Mucosa of rectum (tissue), 2 donors: ENCODE results near the gene YAF2.

ENCODE experiments used
- H3K27ac ChIP-seq, 2 donors: one replicate each; pipeline ENCODE4 v1.7.0; 2013; ENCODE audit warnings: inconsistent platforms in 2 of 2, low read depth in 2 of 2, low read length in 2 of 2
- H3K27me3 ChIP-seq, 2 donors: one replicate each; pipeline ENCODE4 v1.7.0; 2013; ENCODE audit warnings: low read length in 2 of 2; ENCODE audit not compliant: control insufficient read depth in 2 of 2, insufficient read depth in 2 of 2
- H3K36me3 ChIP-seq, 2 donors: one replicate each; pipeline ENCODE4 v1.7.0; 2013; ENCODE audit warnings: low read length in 2 of 2; ENCODE audit not compliant: control insufficient read depth in 2 of 2, insufficient read depth in 2 of 2
- H3K4me1 ChIP-seq, 2 donors: one replicate each; pipeline ENCODE4 v1.7.0; 2013; ENCODE audit warnings: low read length in 2 of 2, mild to moderate bottlenecking in 1 of 2; ENCODE audit not compliant: control insufficient read depth in 2 of 2, insufficient read depth in 2 of 2
- H3K4me3 ChIP-seq, 2 donors: one replicate each; pipeline ENCODE4 v1.7.0; 2013; ENCODE audit warnings: low read length in 2 of 2
- H3K9ac ChIP-seq, 2 donors: one replicate each; pipeline ENCODE4 v1.7.0; 2013; ENCODE audit warnings: low read length in 2 of 2, low read depth in 1 of 2, mild to moderate bottlenecking in 1 of 2
- H3K9me3 ChIP-seq, 2 donors: one replicate each; pipeline ENCODE4 v1.7.0; 2013; ENCODE audit warnings: low read length in 2 of 2; ENCODE audit not compliant: control insufficient read depth in 2 of 2
- donor health status: healthy.
- donor health status: Normal muscosa, but diverticular disease.

The YAF2 gene

GRCh38 chr12:42182394-42182793 lies 55.7 kb downstream of the YAF2 start:
- H3K4me1 ChIP-seq = no peaks in the 10 kb centered on the region
- H3K27ac ChIP-seq = no peak overlapping the region
- H3K9me3 ChIP-seq = no peaks in the 10 kb centered on the region
- H3K27me3 ChIP-seq = no peaks in the 10 kb centered on the region
- no peak overlapping the region for H3K4me3 ChIP-seq
- H3K9ac ChIP-seq = no peak overlapping the region
- H3K36me3 ChIP-seq = peaks cover 4 to 7% of the 10 kb centered on the region in 2 donors

GRCh38 chr12:42180990-42181596 lies 57.0 kb downstream of the YAF2 start:
- H3K36me3 ChIP-seq = peaks cover 6 to 7% of the 10 kb centered on the region in 2 donors
- H3K9me3 ChIP-seq = no peaks in the 10 kb centered on the region
- no peak overlapping the region for H3K4me3 ChIP-seq
- H3K27me3 ChIP-seq = no peaks in the 10 kb centered on the region
- no peak overlapping the region for H3K9ac ChIP-seq
- H3K27ac ChIP-seq = no peak overlapping the region
- H3K4me1 ChIP-seq = no peaks in the 10 kb centered on the region

GRCh38 chr12:42178101-42178500 lies 59.9 kb downstream of the YAF2 start:
- no peaks in the 10 kb centered on the region for H3K4me1 ChIP-seq
- H3K4me3 ChIP-seq = no peak overlapping the region
- H3K27ac ChIP-seq = no peak overlapping the region
- no peaks in the 10 kb centered on the region for H3K27me3 ChIP-seq
- H3K36me3 ChIP-seq = peaks cover 3% of the 10 kb centered on the region in 2 donors
- H3K9ac ChIP-seq = no peak overlapping the region
- no peaks in the 10 kb centered on the region for H3K9me3 ChIP-seq

GRCh38 chr12:42174978-42175377 lies 63.1 kb downstream of the YAF2 start:
- no peaks in the 10 kb centered on the region for H3K4me1 ChIP-seq
- no peaks in the 10 kb centered on the region for H3K9me3 ChIP-seq
- H3K9ac ChIP-seq = no peak overlapping the region
- no peaks in the 10 kb centered on the region for H3K27me3 ChIP-seq
- H3K27ac ChIP-seq = no peak overlapping the region
- H3K36me3 ChIP-seq = peaks cover 0 to 3% of the 10 kb centered on the region in 2 donors
- no peak overlapping the region for H3K4me3 ChIP-seq

- H3K27ac ChIP-seq = no peak overlapping the region
- no peak overlapping the region for H3K4me3 ChIP-seq
- H3K36me3 ChIP-seq = peaks cover 0 to 3% of the 10 kb centered on the region in 2 donors
- no peaks in the 10 kb centered on the region for H3K4me1 ChIP-seq
- H3K27me3 ChIP-seq = no peaks in the 10 kb centered on the region
- H3K9ac ChIP-seq = no peak overlapping the region
- H3K9me3 ChIP-seq = no peaks in the 10 kb centered on the region
Measured at GRCh38 chr12:42173961-42174521, 64.0 kb downstream of the YAF2 start.

DNA sequence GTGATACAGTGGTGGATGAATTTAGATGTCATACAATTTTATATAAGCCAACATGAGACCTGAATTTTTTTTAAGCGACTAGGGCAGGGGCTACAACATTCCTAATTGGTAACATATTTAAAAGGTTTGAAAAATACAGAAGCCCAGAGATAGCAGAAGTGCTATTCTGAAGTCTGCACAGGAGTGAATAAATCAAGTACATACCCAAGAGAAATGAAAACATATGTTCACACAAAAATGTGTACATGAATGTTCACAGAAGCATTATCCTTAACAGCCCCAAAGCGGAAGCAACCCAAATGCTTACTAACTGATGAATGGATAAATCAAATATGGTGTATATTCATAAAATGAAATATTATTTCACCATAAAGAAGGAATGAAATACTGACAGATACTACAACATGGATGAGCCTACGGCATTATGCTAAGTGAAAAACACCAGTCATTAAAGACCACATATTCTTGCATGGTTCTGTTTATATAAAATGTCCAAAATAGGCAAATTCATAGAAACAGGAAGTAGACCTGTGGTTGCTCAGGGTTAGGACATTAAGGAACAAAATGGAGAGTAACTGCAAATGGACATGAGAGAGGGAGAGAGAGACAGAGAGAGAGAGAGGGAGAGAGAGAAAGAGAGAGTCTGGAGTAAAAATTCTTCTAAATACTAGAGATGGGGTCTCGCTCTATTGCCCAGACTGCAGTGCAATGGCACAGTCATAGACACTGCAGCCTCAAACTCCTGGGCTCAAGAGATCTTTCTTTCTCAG lies 65.4 kb downstream of the YAF2 start:
- no peak overlapping the region for H3K27ac ChIP-seq
- H3K9ac ChIP-seq = no peak overlapping the region
- no peaks in the 10 kb centered on the region for H3K9me3 ChIP-seq
- H3K36me3 ChIP-seq = peaks cover 0 to 3% of the 10 kb centered on the region in 2 donors
- no peaks in the 10 kb centered on the region for H3K27me3 ChIP-seq
- no peak overlapping the region for H3K4me3 ChIP-seq
- no peaks in the 10 kb centered on the region for H3K4me1 ChIP-seq

- Histone ChIP-seq H3K27ac (no peak overlapping the region), H3K4me3 (no peak overlapping the region), H3K9ac (no peak overlapping the region), H3K4me1 (no peaks in the 10 kb centered on the region), H3K36me3 (no peaks in the 10 kb centered on the region), H3K27me3 (no peaks in the 10 kb centered on the region), H3K9me3 (no peaks in the 10 kb centered on the region)
Measured at GRCh38 chr12:42167711-42168110, 70.3 kb downstream of the YAF2 start.

GRCh38 chr12:42166501-42166900 lies 71.5 kb downstream of the YAF2 start:
- no peak overlapping the region for H3K4me3 ChIP-seq
- no peak overlapping the region for H3K9ac ChIP-seq
- H3K36me3 ChIP-seq = no peaks in the 10 kb centered on the region

DNA sequence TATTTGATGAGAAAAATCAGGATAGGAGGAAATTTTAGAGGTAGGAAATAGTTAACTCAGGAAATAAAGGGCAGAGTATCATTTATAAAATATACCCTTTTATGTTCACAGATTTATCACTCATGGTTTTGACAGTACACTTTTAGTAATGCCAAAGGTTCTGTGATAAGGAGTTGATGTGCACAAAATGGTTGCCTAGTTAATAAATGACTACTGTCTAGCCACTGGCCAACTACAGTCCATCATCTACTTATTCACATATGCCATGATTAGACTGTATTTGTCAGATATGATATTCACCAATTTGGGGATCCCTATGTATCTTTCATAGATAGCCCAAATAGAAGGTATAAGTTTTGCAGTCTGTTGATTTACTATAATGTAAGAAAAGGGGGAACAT lies 74.1 kb downstream of the YAF2 start:
- no peaks in the 10 kb centered on the region for H3K9me3 ChIP-seq
- no peak overlapping the region for H3K4me3 ChIP-seq
- peaks cover 3 to 11% of the 10 kb centered on the region in 2 donors for H3K36me3 ChIP-seq
- H3K9ac ChIP-seq = no peak overlapping the region
- H3K27me3 ChIP-seq = no peaks in the 10 kb centered on the region
- no peaks in the 10 kb centered on the region for H3K4me1 ChIP-seq
- H3K27ac ChIP-seq = no peak overlapping the region

More at GRCh38 chr12:42166501-42166900, 71.5 kb downstream of the YAF2 start:
- H3K27ac ChIP-seq = no peak overlapping the region
- H3K9me3 ChIP-seq = no peaks in the 10 kb centered on the region
- no peaks in the 10 kb centered on the region for H3K27me3 ChIP-seq
- no peaks in the 10 kb centered on the region for H3K4me1 ChIP-seq

- peaks cover 3 to 11% of the 10 kb centered on the region in 2 donors for H3K36me3 ChIP-seq
- no peak overlapping the region for H3K4me3 ChIP-seq
- H3K9me3 ChIP-seq = no peaks in the 10 kb centered on the region
- no peaks in the 10 kb centered on the region for H3K27me3 ChIP-seq
- no peak overlapping the region for H3K9ac ChIP-seq
- H3K4me1 ChIP-seq = no peaks in the 10 kb centered on the region
- H3K27ac ChIP-seq = no peak overlapping the region
Measured at GRCh38 chr12:42162965-42163364, 75.1 kb downstream of the YAF2 start.
